PC-9 (cell line): ENCODE measurements around the gene PNPLA2. TPM values are rescaled to one million over a fixed set of nuclear protein-coding genes. Genes with fewer than 3 reads are reported as not detected.

Source experiments
- BruUV-seq: library from RNA; stranded (reverse); fragments of 400-500 nt; replicated peaks from 2 replicates; lab custom pipeline; 2021; lab: Mats Ljungman, UMichigan
- CTCF ChIA-PET: fragments of 300-600 bp; sonication (Branson Sonifier 250); formaldehyde crosslinking; loops from one replicate; lab custom pipeline; 2022; ENCODE audit warnings: antibody characterized with exemption; lab: Charles Lee
- POLR2A ChIA-PET: fragments of 300-600 bp; sonication (Branson Sonifier 250); formaldehyde crosslinking; loops from one replicate; lab custom pipeline; 2022; ENCODE audit warnings: antibody characterized with exemption; ENCODE audit not compliant: unreplicated experiment; lab: Charles Lee
- DNase-seq, 2 experiments: peaks; one replicate each; pipeline versions ENCODE4 v3.0.0 to v3.0.0-alpha.2; 2015 to 2022; ENCODE audit warnings: mixed read lengths in 1 of 2
- H2AFZ ChIP-seq: fragments of 200-600 bp; sonication (generic); 2 replicates; pipeline ENCODE4 v1.8.1; 2017; ENCODE audit warnings: antibody characterized with exemption
- H3F3A ChIP-seq: fragments of 200-600 bp; sonication (generic); 2 replicates; pipeline ENCODE4 v1.8.1; 2017; ENCODE audit warnings: antibody characterized with exemption, mild to moderate bottlenecking, low read depth; ENCODE audit not compliant: insufficient read depth
- H3K27ac ChIP-seq: fragments of 200-600 bp; sonication (generic); 2 replicates; pipeline ENCODE4 v1.6.1; 2016; ENCODE audit warnings: mixed run types
- H3K27me3 ChIP-seq: fragments of 200-600 bp; sonication (generic); 2 replicates; pipeline ENCODE4 v1.6.1; 2016; ENCODE audit warnings: low read depth, mixed run types; ENCODE audit not compliant: insufficient read depth
- H3K36me3 ChIP-seq: fragments of 200-600 bp; sonication (generic); 2 replicates; pipeline ENCODE4 v1.6.1; 2016; ENCODE audit warnings: low read depth, mixed run types
- H3K4me1 ChIP-seq: fragments of 200-600 bp; sonication (generic); replicated peaks from 2 replicates; pipeline ENCODE4 v1.6.1; 2016; ENCODE audit warnings: mixed run types; ENCODE audit not compliant: insufficient read depth
- H3K4me2 ChIP-seq: fragments of 200-600 bp; sonication (generic); 2 replicates; pipeline ENCODE4 v1.6.1; 2017; ENCODE audit warnings: mixed run types
- H3K4me3 ChIP-seq: fragments of 200-600 bp; sonication (generic); 2 replicates; pipeline ENCODE4 v1.6.1; 2016; ENCODE audit warnings: mixed run types
- H3K79me2 ChIP-seq: fragments of 200-600 bp; sonication (generic); 2 replicates; pipeline ENCODE4 v1.6.1; 2017; ENCODE audit warnings: low read depth, mixed run types
- H3K9me2 ChIP-seq: fragments of 200-600 bp; sonication (generic); 2 replicates; pipeline ENCODE4 v1.8.1; 2017; ENCODE audit warnings: mild to moderate bottlenecking; ENCODE audit not compliant: insufficient read depth
- H3K9me3 ChIP-seq: fragments of 200-600 bp; sonication (generic); 2 replicates; pipeline ENCODE4 v1.8.1; 2016; ENCODE audit warnings: low read depth; ENCODE audit not compliant: insufficient read depth
- H4K20me1 ChIP-seq: fragments of 200-600 bp; sonication (generic); 2 replicates; pipeline ENCODE4 v1.8.1; 2017; ENCODE audit not compliant: insufficient read depth
- CTCF ChIP-seq: fragments of 200-600 bp; sonication (generic); conservative IDR thresholded peaks from 2 replicates; pipeline ENCODE4 v1.6.1; 2017; ENCODE audit warnings: mixed run types, antibody characterized with exemption, mild to moderate bottlenecking, moderate library complexity
- EZH2 ChIP-seq: fragments of 200-600 bp; sonication (generic); IDR thresholded peaks from 2 replicates; pipeline ENCODE4 v1.8.0; 2017; ENCODE audit warnings: antibody characterized with exemption, low read depth
- intact Hi-C: fragments of 100-400 bp; cut with micrococcal nuclease; formaldehyde crosslinking; loops from one replicate; pipeline ENCODE4 v1.10.0; 2022; ENCODE audit not compliant: unreplicated experiment
- total RNA-seq: library from RNA; stranded (reverse); gene quantifications from 2 replicates; pipeline ENCODE4 v1.2.3, GENCODE V29; 2021

Gene PNPLA2
- total RNA-seq, 1 experiment from 2014 or later, result 137 TPM

- intact Hi-C loops, result no loop called here
- peak in 1 of 2 experiments; percentile 21 for DNase-seq
Observed at GRCh38 chr11:803770-804598, 14.7 kb upstream of the PNPLA2 start.

GRCh38 chr11:804599-804964 lies 14.1 kb upstream of the PNPLA2 start:
- intact Hi-C loops, result no loop called here
- Histone ChIP-seq H3K27me3 (no peaks in the 10 kb centered on the region), H4K20me1 (no peaks in the 10 kb centered on the region), H3K27ac (no peak overlapping the region), H3K4me1 (no peaks in the 10 kb centered on the region), H3K4me2 (peak overlapping the region; percentile 61), H2AFZ (no peak overlapping the region), H3K9me3 (no peaks in the 10 kb centered on the region), H3F3A (peaks cover 6% of the 10 kb centered on the region; the same call in 1 of the 2 replicates), H3K79me2 (peaks cover 12% of the 10 kb centered on the region; the same call in 1 of the 2 replicates), H3K4me3 (peak overlapping the region; percentile 40; the same call in 1 of the 2 replicates), H3K9me2 (no peaks in the 10 kb centered on the region), H3K36me3 (no peaks in the 10 kb centered on the region)
- POLR2A ChIA-PET, result interaction anchor here (0.6 kb wide), 1 partner anchor 15 kb away, joined by 3 read pairs; no protein-coding TSS in a partner anchor
- CTCF ChIA-PET, result no interaction called here
- no peak for DNase-seq
- BruUV-seq, result no TSS peak
- TF ChIP-seq CTCF, result no peak
- TF ChIP-seq EZH2, result no peak

More at GRCh38 chr11:803770-804598, 14.7 kb upstream of the PNPLA2 start:
- Histone ChIP-seq H3K9me3 (no peaks in the 10 kb centered on the region), H3K79me2 (peaks cover 9% of the 10 kb centered on the region; the same call in 1 of the 2 replicates), H2AFZ (no peak overlapping the region), H3K27me3 (no peaks in the 10 kb centered on the region), H3K4me3 (no peak overlapping the region), H3F3A (peaks cover 6% of the 10 kb centered on the region; the same call in 1 of the 2 replicates), H3K4me1 (no peaks in the 10 kb centered on the region), H3K36me3 (no peaks in the 10 kb centered on the region), H3K9me2 (no peaks in the 10 kb centered on the region), H4K20me1 (no peaks in the 10 kb centered on the region), H3K27ac (no peak overlapping the region), H3K4me2 (peak overlapping the region; percentile 61)
- BruUV-seq, result no TSS peak
- ChIA-PET POLR2A (interaction anchor here (0.6 kb wide), 1 partner anchor 10 kb away, joined by 3 read pairs; no protein-coding TSS in a partner anchor), CTCF (no interaction called here)
- TF ChIP-seq EZH2 (no peak), CTCF (no peak)

- H2AFZ ChIP-seq, result peak overlapping the region; percentile 83
- TSS peak; percentile 78 for BruUV-seq
- peaks cover 9% of the 10 kb centered on the region; the same call in 1 of the 2 replicates for H3K4me1 ChIP-seq
- no peaks in the 10 kb centered on the region for H3K9me2 ChIP-seq
- no peaks in the 10 kb centered on the region for H3K9me3 ChIP-seq
- peaks cover 34% of the 10 kb centered on the region; the same call in 1 of the 2 replicates for H3F3A ChIP-seq
- TF ChIP-seq EZH2, result no peak
- TF ChIP-seq CTCF, result no peak
- intact Hi-C loops, result loop anchor here (5.0 kb wide), 1 partner anchor 34 kb away; the partner anchor contains the start of genes POLR2L and TSPAN4
- ChIA-PET POLR2A (interaction anchor here (0.5 to 0.6 kb wide), 2 partner anchors 24 to 113 kb away, joined by 5 to 9 read pairs; partner anchors contain the start of gene TMEM80), CTCF (no interaction called here)
- peak overlapping the region; percentile 86 for H3K4me2 ChIP-seq
- peaks cover 12% of the 10 kb centered on the region for H4K20me1 ChIP-seq
- H3K4me3 ChIP-seq, result peak overlapping the region; percentile 85
- H3K79me2 ChIP-seq, result peaks cover 41% of the 10 kb centered on the region
- peak in 1 of 2 experiments; percentile 40 for DNase-seq
- H3K36me3 ChIP-seq, result peaks cover 13% of the 10 kb centered on the region
- H3K27me3 ChIP-seq, result no peaks in the 10 kb centered on the region
- H3K27ac ChIP-seq, result peak overlapping the region; percentile 89
Observed at GRCh38 chr11:808427-809286, 10.1 kb upstream of the PNPLA2 start.
